NCI-H345 treated with DMSO at 0.1 percent for 48 hours (cell line): ENCODE measurements around the gene APBB2.
"Not testable (repeated sequence)": the region's sequence is repeated elsewhere in the genome, so short reads cannot be mapped to it uniquely, and the experiment has no call there.

ENCODE experiments used
- DNase-seq: peaks from one replicate; lab custom pipeline; 2025; ENCODE audit not compliant: unreplicated experiment; lab: John Stamatoyannopoulos, UW

The APBB2 gene

DNA sequence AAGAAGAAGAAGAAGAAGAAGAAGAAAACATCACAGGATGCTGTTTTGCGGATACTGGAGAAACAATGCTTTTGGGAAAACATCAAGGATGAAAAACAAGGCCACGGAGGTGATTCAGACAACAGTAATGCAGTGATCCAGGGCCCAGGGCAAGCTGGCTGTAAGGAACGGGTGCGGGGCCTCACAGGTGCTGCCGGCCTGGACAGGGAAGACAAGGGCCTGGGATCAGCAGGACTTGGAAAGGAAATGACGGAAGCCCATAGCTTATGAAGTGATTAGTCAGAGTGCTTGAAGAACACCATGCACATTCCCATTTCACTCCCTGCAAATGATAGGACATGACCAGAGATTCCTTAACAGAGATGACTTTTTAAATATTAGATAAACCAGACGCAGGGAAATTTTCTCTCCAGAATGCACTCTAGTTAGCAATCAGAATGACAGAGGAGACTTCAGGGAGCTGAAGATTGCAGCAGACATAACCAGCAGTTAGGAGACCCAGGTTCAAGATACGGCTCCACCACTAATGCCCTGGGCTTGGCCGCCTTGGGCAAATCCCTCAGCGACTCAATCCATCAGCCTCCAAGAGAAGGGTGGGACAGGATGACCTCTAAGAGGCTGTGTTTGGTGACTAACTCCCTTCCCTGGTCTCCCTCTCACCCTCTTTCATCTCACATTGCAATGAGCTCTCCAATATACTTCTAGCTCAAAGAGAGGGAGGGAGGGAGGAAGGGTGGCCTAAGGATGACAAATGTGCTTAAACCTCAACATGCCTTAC is 54.1 kb downstream of the APBB2 start:
- no peak for DNase-seq

DNA sequence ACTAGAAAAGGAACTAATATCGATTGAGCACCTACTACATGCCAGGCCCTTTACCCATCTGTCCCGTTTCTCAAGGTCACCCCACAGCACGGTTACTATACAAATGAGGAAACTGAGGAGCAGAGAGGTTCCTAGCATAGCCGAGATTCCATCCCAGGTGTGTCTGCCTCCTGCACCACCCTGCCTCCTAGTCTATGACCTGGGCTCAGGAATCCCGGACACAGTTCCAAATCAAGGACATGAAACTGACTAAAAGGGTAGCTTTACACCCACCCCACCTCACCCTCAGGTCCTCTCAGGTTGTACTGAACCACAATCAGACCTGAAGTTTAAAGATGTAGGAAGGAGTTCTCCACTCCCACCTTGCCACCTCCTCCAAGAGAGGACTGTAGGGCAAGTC is 55.6 kb downstream of the APBB2 start:
- no peak for DNase-seq

DNA sequence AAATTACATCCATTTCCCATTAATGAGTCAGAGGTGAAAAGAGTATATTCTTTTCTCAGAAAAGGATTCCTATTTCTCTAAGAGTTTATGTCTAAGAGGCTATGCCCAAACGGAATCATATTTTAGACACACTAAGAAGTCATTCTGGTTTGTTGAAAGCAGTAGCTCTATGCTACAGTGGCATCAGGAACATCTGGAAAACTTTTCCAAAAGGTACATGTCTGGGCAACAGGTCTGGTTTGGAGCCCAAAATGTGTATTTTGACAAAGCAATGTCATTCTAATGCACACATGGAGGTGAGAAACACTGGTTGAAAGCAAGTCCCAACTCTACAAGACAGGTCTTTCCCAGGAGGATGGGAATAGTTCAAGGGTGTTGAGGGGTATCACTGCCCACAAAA is 56.1 kb downstream of the APBB2 start:
- no peak for DNase-seq

DNA sequence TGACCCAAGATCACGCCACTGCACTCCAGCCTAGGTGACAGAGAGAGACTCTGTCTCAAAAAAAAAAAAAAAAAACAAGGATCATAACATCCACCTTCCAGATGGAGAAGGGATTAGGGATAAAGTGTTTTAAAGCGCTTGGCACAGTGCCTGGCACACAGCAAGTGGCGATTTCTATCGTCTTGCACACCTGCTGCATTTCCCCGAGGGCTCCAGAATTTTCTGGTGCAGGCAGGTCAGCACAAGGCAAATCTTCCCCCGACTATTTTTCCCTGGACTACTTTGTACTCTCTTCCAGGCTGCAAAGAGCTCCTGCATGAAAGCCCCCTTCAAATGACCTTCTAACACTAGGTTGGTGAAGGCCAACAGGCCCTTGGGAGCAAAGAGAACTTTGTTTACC is 57.3 kb downstream of the APBB2 start:
- DNase-seq = no peak

DNA sequence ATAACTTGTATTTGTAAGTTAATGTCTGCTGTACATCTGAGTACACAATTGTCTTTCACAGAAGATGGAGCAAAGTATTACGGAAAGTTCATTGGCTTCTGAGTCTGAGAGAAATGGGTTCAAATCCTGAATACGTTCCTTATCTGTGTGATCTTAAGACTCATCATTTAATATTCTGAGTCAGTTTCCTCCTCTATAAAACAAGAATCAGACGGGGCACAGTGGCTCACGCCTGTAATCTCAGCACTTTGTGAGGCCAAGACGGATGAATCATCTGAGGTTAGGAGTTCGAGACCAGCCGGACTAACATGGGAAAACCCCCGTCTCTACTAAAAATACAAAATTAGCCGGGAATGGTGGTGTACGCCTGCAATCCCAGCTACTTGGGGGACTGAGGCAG is 57.8 kb downstream of the APBB2 start:
- DNase-seq = no peak

DNA sequence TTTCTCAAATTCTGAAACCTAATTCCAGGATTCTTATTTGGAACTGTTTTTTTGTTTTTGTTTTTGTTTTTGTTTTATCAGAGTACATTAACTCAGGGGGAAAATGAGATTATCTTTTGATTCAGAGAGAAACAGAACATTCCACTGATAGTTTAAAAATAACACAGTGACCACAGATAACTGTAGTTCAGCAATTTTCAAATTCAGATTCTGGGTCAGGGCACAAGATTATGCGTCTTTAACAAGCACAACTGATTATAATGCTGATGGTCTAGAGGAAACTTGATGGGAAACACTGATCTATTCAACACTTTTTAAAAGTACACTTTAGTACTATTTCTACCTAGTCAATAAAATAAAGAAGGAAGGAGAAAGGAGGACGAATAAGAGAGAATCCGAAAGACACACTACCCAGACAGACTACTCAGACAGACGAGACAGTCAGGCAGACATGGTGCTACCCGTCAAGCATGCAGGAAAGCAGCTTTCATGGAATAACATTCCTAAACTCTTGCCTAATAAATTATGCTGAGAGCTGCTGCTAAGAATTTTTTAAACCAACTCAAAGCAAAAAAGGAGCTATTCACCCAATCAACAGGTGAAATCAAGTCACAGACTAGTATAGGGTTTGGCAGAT is 59.0 kb downstream of the APBB2 start:
- no peak for DNase-seq

DNA sequence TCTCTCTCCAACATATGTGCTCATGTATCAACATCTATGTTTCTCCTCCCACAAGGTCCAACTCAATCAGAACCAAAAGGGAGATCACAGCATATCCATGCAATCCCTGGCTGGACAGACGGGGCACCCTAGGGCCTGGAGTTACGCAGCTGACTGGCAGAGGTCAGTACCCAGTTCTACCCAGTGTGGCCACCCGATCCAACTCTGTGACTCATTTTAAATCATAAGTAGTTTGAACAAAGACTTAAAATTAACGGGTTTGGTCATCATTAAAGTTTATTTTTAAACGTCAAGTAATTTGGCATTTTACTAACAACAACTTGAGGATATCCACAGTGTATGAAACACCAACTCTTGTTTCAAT is 59.5 kb downstream of the APBB2 start:
- DNase-seq = no peak

DNA sequence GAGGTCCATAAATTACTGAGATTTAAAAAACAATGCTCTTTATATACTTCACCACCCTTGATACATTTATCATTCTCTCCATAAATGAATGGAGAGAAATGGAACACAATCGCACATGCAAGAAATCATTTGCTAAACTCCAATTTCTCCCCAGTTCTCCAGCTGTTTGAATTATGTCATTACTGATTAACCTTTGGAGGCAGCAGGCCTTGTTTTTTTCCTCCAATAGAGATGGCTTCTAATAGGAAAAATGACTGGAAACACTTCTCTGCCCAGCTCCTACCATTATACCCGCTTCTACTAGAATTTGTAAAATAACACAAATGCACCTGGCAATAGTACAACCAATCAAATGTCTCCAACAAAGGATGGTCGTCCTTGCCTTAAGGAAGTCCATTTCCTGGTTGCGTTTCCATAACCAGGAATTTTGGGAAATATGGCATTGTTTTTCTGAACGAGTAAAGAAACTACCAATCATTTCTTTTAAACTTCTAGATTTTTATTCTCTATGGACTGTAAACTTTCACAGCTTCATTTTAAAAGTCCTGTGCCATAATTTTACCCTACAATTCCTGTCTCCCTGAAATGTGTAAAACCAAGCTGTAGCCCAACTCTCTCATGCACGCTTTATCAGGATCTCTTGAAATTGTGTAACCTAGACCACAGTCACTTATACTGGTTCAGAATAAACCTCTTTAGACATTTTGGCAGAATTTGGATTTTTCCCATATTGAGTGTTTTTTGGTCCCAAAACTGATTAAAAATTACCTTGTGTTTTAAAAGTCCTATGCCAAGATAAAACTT is 60.1 kb downstream of the APBB2 start:
- DNase-seq = no peak

DNA sequence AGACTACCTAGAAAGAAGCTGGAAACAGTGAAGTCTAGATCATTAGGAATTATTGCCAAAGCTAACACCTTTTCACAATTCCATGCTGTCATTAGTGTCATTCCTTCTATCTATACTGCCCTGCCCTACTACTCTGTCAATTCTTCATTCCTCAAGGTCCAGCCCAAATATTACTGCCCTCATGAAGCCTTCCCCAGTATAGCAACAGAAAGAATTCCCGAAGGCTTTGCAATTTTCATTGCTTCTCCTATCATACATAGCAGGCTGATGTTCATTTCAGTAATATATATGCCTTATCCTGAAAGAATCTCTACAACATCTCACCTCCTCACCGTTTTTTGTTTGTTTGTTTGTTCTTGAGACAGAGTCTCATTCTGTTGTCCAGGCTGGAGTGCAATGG is 63.9 kb downstream of the APBB2 start:
- DNase-seq = no peak

DNA sequence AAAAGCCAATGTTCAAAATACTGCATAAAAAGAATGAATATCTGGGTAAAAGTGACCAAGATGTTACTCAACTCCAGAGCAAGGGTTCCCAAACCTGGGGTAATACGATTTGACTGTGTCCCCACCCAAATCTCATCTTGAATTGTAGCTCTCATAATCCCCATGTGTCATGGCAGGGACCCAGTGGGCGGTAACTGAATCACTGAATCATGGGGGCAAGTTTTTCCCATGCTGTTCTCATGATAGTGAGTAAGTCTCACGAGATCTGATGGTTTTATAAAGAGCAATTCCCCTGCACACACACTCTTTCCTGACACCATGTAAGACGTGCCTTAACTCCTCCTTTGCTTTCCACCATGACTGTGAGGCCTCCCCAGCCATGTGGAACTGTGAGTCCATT is 64.8 kb downstream of the APBB2 start:
- DNase-seq = not testable (repeated sequence)

DNA sequence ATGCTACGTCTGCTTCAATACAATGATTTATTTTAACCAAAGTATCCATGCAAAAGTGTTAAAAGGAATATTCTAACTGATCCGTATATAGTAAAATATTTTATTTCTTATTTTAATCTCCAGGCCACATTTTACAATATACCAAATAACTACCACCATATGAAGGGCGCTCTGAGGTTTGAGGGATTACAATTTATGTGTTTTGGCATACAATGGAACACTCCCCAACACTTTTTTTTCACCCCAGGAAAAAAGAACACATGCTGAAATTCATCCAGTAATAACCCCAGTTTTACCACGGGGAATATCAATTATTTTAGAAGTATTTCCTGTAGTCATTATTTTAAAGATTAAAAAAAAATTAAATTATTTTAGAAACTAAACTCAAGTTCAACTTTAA is 65.4 kb downstream of the APBB2 start:
- no peak for DNase-seq

DNA sequence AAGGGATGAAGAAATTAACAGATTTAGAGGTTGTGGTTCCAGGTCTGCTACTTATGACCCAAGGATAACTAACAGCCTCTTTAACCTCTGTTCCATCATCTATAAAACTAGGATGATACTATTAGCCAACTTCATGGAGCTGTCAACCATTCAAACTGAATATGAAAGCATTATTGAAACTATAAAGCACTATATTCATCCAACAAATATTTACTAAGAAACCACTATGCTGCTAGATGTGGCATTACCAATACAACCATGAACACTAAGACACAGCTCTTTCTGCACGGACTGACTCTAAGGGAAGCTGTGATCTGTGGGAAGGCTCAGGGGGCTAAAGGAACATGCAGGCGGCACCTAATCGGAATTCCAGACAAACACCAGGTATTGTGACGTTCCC is 66.0 kb downstream of the APBB2 start:
- no peak for DNase-seq

DNA sequence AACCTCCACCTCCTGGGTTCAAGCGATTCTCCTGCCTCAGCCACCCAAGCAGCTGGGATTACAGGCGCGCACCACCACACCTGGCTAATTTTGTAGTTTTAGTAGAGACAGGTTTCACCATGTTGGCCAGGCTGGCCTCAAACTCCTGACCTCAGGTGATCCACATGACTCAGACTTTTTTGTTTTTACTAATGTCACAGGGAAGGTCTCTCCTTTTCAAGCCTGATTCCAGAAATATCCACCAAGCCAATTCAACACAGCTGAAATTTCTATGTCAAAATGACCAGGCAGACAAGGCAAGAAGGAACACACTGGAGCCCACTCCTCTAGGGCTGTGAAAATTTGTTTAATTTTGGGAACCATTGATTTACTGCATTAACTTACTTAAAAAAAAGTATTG is 66.8 kb downstream of the APBB2 start:
- not testable (repeated sequence) for DNase-seq

DNA sequence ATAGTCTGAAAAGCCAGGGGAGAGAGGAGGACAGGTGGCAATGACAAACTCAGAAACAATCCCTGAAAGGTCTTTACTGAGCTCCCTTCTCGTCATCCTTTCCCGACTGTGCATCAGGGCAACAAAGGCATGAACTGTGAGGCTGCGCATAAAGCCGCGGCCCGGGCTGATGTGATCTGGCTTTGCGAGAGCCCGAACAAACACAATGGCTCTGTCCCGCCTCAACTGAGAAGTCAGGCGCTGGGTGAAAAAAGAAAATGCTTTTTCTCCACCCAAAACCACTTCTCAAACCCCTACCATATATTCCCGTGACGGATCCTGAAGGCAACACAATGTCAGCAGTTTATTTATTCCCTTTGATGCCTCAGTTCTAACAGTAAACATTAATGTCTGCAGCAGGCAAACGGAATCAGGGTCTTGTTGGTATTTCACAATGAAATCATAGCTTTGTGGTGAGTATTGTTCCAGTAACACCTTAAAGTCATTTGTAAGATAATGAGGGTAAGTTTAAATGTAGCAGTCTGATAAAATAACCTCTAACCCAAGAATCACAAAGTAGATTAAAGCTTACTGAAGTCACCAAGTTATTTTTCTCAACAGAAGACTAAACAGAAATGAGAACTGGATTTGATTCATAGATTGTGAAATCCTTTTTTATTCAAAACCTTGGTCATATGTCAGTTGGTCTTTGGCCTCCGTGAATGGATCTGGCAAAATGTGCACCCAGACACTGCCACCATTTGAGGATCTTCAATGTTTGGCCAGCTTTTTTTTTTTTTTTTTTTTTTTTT is 67.4 kb downstream of the APBB2 start:
- DNase-seq = no peak

DNA sequence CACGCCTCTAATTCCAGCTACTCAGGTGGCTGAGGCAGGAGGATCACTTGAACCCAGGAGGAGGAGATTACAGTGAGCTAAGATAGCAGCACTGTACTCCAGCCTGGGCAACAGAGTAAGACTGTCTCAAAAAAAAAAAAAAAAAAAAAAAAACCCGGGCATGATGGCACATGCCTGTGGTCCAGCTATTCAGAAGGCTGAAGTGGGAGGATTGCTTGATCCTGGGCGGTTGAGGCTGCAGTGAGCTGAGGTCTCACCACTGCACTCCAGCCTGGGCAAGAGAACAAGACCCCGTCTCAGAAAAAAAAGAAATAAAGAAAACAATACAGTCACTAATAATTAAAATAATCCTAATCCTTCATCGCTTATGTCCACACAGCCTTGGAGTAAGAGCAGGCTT is 68.1 kb downstream of the APBB2 start:
- no peak for DNase-seq

DNA sequence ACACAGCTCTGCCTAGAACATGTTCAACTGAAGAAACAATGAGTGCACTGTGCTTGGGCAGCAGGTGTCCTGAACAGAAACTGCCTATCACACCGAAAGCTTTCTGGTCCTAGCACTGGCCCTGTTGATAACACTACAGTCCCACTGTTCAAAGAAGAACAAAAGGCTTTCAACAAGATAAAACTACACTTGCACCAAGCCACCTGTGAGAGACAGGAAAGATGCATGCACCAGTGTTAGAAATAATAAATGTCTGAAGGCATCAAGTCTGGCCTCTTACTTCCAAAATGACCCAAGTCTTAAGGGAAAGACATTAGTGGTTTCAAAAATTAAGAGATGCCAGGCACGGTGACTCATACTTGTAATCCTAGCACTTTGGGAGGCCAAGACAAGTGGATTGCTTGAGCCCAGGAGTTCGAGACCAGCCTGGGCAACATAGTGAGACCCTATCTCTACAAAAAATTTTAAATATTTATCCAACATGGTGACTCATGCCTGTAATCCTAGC is 68.7 kb downstream of the APBB2 start:
- DNase-seq = no peak

DNA sequence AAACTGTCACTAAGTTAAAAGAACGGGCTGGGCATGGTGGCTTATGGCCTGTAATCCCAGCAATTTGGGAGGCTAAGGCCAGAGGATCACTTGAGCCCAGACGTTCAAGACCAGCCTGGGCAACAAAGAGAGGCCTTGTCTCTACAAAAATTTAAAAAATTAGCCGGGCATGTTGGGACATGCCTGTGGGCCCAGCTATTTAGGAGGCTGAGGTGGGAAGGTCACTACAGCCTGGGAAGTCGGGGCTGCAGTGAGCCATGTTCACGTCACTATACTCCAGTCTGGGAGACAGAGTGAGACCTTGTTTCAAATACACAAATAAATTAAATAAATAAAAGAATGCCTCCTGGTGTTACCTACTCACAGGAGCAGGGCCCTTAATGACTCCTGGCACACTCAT is 69.5 kb downstream of the APBB2 start:
- no peak for DNase-seq

DNA sequence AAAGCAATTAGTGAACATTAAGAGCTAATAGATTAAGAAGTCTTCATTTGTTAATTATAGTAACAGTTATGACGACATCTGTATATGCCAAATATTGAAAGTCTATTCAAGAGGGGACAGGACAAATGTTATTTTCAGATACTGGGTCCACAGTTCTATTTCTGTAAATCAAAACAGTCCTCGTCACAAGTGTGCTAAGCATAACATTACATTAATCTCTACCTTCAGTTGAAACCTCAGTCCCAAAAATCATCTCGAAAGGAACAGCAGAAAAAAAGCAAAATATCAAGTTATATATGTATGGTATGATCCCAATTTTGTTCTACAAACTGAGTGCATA is 70.3 kb downstream of the APBB2 start:
- DNase-seq = no peak

DNA sequence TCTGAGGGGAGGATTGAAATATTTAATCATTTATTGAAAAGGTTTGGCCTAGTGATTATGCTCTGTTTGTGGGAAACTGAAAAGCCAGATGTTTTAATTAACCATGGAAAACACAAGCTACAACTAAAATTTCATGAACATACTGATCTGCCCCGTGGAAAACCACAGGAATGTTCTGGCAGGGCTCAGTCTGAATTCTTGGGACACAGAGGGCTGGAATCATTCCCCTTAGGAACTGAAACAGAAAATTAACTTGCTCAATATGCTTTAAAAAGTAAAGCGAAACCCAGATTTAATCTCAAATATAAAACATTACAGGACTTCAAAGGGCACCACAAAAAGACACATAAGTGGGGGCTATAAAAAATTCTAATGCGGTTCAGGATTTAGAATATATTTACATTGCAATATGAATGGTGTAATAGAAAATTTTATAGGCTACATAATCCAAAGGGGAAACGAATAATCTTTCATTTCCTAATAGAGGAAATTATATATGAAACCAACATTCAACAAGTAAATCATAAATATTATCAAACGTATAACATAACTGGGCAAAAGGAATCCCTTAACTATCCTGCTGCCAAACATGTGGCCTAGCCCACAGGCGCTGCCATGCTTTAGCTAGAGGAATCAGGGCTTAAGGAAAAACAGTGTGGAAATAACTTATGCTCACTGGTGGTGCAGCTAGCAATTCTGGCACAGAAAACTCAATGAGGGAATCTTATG is 70.9 kb downstream of the APBB2 start:
- DNase-seq = no peak
